Umbilical cord (tissue), 2 donors: ENCODE data around the gene LIX1L. TPM values are rescaled to one million over a fixed set of nuclear protein-coding genes. Genes with fewer than 3 reads are reported as not detected.

Source experiments
- DNase-seq: peaks from one replicate; pipeline ENCODE4 v3.0.0-alpha.2; 2015; ENCODE audit warnings: low spot score
- total RNA-seq: library from RNA; depleted of rRNA; stranded (reverse); fragments of >200 nt; gene quantifications from one replicate; pipeline ENCODE4 v1.2.3, GENCODE V29; 2014; ENCODE audit warnings: low replicate concordance; ENCODE audit not compliant: insufficient read depth

LIX1L gene
- total RNA-seq, 1 donor from 2014 or later = 31.5 TPM

DNA sequence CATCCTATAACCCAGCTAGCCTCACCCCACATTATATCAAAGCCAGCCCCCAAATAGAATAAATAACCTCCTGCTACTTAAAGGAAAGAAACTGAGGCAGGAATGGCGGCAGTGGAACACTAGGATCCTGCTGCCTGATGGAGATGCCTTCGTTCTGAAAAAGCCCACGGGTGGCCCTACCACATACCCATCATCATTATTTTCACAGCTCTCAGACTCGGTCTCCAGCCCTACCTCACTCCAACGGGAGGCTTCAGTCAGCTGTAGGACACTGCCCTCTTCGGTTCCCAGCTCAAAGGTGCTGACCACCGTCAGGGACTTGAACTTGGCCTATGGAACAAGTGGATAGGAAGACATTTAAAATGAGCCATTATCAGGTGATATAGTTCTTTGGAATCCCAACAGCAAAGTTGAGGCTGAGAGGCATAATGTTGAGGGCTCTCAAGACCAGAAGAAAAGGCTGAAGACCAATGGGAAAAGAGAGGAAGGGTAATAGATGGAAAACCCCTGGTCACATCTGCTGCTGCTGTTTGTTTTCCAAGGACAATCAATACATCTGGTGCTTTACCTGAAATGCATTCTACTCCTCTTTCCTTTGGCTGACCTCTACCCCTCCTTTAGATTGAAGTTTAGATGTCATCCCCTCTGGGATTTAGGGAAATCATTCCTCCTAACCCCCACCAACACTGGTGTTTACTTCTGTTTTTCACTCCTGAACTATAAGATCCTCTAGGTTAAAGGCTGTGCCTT is 64.3 kb downstream of the LIX1L start:
- DNase-seq = no peak

DNA sequence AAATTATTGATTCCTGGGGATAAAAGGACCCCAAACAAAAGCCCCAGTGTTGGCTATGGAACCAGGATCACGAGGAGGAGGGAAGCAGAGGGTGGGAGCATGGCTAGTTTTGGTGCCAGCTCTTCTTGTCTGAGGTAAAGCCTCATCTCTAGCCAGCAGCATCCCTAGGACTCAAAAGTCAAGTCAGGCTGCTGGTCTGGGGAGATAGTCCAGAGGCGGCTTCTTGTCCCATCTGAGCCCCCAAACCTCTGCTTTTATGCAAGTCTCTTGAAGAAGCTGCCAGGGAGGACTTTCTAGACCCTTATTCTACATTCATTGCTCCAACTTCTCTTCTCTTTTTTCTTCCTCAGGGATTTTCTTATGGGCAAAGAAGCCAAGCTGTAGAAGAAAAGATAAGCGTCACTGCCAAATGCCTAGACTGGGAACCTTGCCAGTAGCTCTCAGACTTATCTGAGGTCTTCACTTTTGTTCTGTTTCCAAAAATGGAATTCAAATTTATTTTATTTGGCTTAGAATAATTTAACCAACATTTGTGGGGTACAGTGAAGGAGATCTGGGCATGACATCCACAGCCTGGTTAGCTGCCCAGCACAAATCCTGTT is 65.2 kb downstream of the LIX1L start:
- peak; percentile 87 for DNase-seq

DNA sequence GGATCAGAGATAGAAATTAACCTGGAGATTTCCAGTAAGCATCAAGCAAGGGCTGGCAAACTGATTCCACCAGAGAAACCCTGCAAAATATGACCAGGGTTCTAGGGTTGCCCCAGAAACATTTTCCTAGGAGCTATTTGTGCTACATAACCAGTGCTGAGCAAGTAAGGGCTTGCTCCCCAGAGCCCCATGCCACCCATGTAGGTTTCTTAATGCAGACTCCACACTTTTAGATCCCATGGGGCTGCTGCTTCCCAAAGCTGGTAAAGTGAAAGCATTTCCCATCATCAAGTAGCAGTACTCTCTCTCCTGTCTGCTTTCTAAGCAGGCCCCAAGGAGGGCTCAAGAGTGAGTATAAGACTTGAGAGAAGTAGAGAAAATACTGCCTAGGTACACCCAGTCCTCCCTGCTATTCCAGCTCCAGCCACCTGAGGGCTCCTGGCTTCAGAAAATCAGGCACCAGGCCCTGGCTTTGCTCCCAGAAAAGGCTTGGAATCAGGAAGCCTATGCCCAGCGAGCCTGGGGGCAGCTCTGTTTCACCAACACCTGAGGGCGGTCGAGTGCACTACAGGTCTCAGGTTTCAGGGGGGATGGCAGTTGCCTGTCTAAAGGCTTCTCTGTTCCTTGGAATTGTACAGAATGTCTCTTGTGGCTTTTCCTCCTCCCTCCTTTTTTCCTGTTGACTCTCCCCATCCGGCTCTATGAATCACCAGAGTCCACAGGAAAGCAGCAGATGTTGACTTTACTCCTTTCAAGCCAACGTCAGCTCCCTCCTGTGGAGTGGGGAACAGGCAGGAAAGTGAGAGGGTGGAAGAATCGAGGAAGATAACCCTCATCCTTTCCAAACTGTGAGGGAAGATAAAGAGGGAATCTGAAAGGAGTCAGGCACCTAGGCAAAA is 66.0 kb downstream of the LIX1L start:
- peak; percentile 96 for DNase-seq

DNA sequence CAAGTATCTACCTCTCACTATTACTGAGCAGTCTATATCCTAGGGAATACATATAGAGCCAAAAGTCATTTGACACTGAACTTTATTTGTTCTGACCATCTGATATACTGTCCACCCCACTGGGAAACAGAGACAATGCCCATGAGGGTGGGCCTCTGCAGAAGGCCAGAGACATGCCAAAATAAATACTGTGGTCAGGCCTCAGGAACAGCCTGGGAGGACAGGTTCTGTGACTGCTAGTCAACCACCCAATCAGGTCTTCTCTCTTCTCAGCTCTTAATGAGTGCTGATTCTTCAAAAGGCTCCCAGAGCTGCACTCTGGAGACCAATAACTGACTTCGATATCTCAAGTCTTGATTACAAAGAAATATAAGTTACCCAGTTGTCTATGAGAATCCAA is 66.7 kb downstream of the LIX1L start:
- peak; percentile 24 for DNase-seq

DNA sequence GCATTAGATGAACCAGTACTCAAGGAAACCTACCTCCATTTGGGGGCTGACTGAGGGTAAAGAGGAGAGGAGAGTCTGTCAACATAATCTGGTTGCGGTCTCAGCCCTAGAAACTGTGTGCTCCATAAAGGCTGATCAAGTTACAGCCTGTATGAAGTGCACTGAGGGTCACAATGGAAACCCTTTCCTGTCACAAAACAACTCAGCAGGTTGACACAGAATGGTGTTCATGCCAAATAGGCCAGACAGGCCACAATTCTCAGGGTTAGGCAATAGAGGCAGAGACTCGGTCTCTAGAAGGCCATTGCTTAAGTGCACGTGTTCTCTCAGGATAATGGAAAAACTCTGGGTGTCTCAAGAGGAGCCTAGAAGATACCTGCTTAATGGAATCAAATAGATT is 68.1 kb downstream of the LIX1L start:
- no peak for DNase-seq

DNA sequence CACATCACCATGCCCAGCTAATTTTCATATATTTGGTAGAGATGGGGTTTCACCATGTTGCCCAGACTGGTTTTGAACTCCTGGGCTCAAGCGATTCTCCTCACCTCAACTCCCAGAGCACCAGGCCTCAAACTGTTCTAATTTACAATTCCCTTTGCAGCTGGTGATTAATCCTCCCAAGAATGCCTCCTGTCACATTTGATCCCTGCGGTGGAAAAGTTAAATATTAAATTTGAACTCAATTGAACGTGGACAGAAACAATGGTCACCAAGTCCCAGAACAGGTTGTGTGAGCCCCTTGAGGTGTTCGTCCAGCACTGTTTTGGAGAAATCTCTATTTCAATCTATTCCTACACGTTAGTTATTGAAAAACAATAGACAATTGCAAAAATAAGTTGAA is 70.2 kb downstream of the LIX1L start:
- no peak for DNase-seq

DNA sequence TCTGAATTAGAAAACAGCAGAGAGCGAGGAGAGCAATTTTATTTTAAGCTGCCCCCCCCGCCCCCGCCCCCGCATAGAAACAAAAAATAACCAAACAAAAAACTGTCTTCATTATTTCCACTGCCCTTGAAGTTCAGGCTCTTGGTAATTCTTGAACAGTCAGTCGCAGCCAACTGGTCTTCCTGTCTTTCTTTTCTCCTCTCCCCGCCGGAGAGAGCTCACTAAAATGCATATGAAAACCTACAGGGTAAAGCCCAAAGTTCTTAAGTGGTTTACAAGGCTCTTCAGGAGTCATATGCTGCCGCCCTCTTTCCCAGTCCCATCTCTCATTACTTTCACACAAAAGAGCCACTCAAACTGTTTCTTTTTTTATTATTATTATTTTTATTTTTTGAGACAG is 71.0 kb downstream of the LIX1L start:
- DNase-seq = no peak

DNA sequence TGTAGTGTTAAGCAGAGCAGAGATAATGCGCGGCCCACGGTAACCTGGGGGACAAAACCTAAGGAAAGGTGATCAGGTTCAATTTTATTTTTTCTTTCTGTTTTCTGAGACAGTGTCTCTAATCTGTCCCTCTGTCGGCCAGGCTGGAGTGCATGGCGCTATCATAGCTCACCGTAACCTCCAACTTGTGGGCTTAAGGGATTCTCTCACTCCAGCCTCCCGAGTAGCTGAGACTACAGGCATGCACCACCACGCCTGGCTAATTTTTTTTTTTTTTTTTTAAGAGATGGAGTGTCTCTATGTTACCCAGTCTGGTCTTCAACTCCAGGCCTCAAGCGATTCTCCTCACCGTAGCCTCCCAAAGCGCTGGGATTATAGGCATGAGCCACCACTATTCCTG is 71.4 kb downstream of the LIX1L start:
- DNase-seq = no peak

DNA sequence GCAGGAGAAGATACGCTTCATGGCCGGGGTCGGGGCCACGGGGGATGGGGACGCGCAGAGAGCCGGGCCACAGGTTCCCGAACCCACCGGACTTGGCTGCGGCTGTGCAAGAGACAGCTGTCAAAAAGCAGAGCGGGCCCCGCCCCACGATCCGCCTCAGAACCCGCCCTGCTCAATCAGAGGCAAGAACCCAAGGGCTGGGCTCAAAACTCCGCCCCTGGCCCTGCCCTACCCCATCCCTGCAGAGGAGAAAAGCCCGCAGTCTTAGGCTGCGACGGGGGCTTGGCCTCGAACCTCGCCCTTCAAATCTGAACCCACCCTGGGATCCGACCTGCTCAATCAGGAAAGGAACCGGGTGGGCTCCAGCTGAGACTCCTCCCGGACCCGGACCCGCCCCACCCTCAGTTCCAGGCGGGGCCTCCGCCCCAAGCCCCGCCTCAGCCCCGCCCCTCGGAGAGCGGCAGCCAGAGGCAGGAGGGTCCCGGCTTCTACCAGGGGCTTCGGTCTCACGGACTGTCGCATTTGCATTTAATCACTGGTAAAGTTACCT is 72.0 kb downstream of the LIX1L start, which contains the start of gene ANKRD35:
TSS of gene ANKRD35 (minus strand) at position 129 of the 550 bp plus-strand sequence. CDS start at position 21, 108 bp downstream.
- peak; percentile 86 for DNase-seq

DNA sequence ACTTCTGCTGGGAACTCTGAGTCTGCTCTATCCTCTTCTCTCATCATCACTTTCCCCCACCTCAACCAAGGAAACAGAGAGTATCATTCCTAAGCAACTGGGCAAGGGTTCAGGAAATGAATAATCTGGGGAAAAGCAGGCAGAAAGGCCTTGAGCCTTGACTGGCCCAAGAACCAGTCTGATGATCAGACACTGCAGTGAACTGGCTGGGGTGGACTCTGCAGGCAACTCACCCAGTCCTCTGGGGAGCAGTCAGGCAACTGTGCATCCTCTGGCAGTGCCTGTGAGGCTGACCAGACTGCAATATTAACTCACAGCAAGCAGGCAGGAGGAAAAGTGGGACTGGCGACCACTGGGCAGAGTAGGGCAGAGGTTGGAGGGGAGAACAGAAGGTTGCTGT is 73.1 kb downstream of the LIX1L start:
- DNase-seq = no peak

Other genes starting within 250 kb of the LIX1L start
- 6.5 TPM for gene CD160, start 238.5 kb downstream of the LIX1L start, total RNA-seq
- gene RNF115, start 133.9 kb downstream of the LIX1L start, total RNA-seq = 29.9 TPM
- 23.1 TPM for gene POLR3C, start 133.8 kb downstream of the LIX1L start, total RNA-seq
- gene NUDT17, start 112.4 kb downstream of the LIX1L start, total RNA-seq = 4.3 TPM
- 10.6 TPM for gene PIAS3, start 98.9 kb downstream of the LIX1L start, total RNA-seq
- gene ANKRD35, start 72.2 kb downstream of the LIX1L start, total RNA-seq = 0.72 TPM
- gene ITGA10, start 48.0 kb downstream of the LIX1L start, total RNA-seq = 10.6 TPM
- gene PEX11B, start 39.3 kb downstream of the LIX1L start, total RNA-seq = 34.9 TPM
- gene RBM8A, start 30.5 kb downstream of the LIX1L start, total RNA-seq = 106 TPM
- not detected for gene ANKRD34A, start 6.6 kb upstream of the LIX1L start, total RNA-seq
- 5.5 TPM for gene POLR3GL, start 6.7 kb upstream of the LIX1L start, total RNA-seq
- 547 TPM for gene TXNIP, start 38.6 kb upstream of the LIX1L start, total RNA-seq
- not detected for gene HJV, start 63.7 kb upstream of the LIX1L start, total RNA-seq
- gene NBPF10, start 186.8 kb upstream of the LIX1L start, total RNA-seq = 0.24 TPM